ENCODE data around the gene CWF19L1. TPM values are rescaled to one million over a fixed set of nuclear protein-coding genes. Genes with fewer than 3 reads are reported as not detected.

The CWF19L1 gene
- total and polyA plus RNA-seq, 2 experiments from 2014 or later, result 15.8 to 34.4 TPM

GRCh38 chr10:100289641-100290040 is 22.2 kb upstream of the CWF19L1 start:
- H3K4me3 Mint-ChIP-seq, result no peak overlapping the region
- no peak overlapping the region for H3K4me2 ChIP-seq
- H3K27me3 Mint-ChIP-seq (ENCODE audit: insufficient read depth, low read depth, poor library complexity), result peaks cover 15% of the 10 kb centered on the region
- H3K36me3 ChIP-seq (ENCODE audit: insufficient read depth), result no peaks in the 10 kb centered on the region
- H3K4me1 Mint-ChIP-seq, result peaks cover 22% of the 10 kb centered on the region
- no peaks in the 10 kb centered on the region; the same call in 1 of the 2 replicates for H4K20me1 ChIP-seq (replicated peaks; ENCODE audit: insufficient read depth)
- no peak for ATAC-seq
- H3F3A ChIP-seq (replicated peaks; ENCODE audit: low read depth), result 0 out of 2 replicates have a peak, but pooled peaks cover 5% of the 10 kb centered on the region
- no peaks in the 10 kb centered on the region; the same call in 2 of the 3 replicates for H3K9me3 Mint-ChIP-seq
- H3K27me3 ChIP-seq (ENCODE audit: insufficient read depth), result no peaks in the 10 kb centered on the region
- no peak for DNase-seq (ENCODE audit: low spot score)
- H3K27ac Mint-ChIP-seq, result no peak overlapping the region
- no peaks in the 10 kb centered on the region for H3K9me2 ChIP-seq (ENCODE audit: insufficient read depth)
- peaks cover 18% of the 10 kb centered on the region for H3K4me1 ChIP-seq (ENCODE audit: insufficient read depth)
- peaks cover 14% of the 10 kb centered on the region for H3K79me2 ChIP-seq (replicated peaks; ENCODE audit: insufficient read depth)
- TF ChIP-seq NANOG (IDR thresholded peaks at IDR 0.05; ENCODE audit: borderline replicate concordance) (no peak), POLR2AphosphoS5 (IDR thresholded peaks at IDR 0.05; ENCODE audit: low read depth) (no peak), JUNB (IDR thresholded peaks at IDR 0.05; ENCODE audit: unreplicated experiment) (no peak), EZH2 (IDR thresholded peaks at IDR 0.05; ENCODE audit: low read depth, unreplicated experiment) (no peak), ZNF331 (CRISPR knock-in tag; IDR thresholded peaks at IDR 0.05; ENCODE audit: low read depth) (no peak), CREB1 (CRISPR knock-in tag; IDR thresholded peaks at IDR 0.05; ENCODE audit: low read depth) (no peak)
- TF ChIP-seq, protein P1, sequence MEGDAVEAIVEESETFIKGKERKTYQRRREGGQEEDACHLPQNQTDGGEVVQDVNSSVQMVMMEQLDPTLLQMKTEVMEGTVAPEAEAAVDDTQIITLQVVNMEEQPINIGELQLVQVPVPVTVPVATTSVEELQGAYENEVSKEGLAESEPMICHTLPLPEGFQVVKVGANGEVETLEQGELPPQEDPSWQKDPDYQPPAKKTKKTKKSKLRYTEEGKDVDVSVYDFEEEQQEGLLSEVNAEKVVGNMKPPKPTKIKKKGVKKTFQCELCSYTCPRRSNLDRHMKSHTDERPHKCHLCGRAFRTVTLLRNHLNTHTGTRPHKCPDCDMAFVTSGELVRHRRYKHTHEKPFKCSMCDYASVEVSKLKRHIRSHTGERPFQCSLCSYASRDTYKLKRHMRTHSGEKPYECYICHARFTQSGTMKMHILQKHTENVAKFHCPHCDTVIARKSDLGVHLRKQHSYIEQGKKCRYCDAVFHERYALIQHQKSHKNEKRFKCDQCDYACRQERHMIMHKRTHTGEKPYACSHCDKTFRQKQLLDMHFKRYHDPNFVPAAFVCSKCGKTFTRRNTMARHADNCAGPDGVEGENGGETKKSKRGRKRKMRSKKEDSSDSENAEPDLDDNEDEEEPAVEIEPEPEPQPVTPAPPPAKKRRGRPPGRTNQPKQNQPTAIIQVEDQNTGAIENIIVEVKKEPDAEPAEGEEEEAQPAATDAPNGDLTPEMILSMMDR (conservative IDR thresholded peaks at IDR 0.05; ENCODE audit: low read depth in 2 of 2), result no peak
- TF ChIP-seq, protein P2, sequence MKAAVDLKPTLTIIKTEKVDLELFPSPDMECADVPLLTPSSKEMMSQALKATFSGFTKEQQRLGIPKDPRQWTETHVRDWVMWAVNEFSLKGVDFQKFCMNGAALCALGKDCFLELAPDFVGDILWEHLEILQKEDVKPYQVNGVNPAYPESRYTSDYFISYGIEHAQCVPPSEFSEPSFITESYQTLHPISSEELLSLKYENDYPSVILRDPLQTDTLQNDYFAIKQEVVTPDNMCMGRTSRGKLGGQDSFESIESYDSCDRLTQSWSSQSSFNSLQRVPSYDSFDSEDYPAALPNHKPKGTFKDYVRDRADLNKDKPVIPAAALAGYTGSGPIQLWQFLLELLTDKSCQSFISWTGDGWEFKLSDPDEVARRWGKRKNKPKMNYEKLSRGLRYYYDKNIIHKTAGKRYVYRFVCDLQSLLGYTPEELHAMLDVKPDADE (IDR thresholded peaks at IDR 0.05), result no peak
- TF ChIP-seq, protein P3, sequence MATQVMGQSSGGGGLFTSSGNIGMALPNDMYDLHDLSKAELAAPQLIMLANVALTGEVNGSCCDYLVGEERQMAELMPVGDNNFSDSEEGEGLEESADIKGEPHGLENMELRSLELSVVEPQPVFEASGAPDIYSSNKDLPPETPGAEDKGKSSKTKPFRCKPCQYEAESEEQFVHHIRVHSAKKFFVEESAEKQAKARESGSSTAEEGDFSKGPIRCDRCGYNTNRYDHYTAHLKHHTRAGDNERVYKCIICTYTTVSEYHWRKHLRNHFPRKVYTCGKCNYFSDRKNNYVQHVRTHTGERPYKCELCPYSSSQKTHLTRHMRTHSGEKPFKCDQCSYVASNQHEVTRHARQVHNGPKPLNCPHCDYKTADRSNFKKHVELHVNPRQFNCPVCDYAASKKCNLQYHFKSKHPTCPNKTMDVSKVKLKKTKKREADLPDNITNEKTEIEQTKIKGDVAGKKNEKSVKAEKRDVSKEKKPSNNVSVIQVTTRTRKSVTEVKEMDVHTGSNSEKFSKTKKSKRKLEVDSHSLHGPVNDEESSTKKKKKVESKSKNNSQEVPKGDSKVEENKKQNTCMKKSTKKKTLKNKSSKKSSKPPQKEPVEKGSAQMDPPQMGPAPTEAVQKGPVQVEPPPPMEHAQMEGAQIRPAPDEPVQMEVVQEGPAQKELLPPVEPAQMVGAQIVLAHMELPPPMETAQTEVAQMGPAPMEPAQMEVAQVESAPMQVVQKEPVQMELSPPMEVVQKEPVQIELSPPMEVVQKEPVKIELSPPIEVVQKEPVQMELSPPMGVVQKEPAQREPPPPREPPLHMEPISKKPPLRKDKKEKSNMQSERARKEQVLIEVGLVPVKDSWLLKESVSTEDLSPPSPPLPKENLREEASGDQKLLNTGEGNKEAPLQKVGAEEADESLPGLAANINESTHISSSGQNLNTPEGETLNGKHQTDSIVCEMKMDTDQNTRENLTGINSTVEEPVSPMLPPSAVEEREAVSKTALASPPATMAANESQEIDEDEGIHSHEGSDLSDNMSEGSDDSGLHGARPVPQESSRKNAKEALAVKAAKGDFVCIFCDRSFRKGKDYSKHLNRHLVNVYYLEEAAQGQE (IDR thresholded peaks at IDR 0.05; ENCODE audit: unreplicated experiment), result no peak
- TF ChIP-seq, protein P4, sequence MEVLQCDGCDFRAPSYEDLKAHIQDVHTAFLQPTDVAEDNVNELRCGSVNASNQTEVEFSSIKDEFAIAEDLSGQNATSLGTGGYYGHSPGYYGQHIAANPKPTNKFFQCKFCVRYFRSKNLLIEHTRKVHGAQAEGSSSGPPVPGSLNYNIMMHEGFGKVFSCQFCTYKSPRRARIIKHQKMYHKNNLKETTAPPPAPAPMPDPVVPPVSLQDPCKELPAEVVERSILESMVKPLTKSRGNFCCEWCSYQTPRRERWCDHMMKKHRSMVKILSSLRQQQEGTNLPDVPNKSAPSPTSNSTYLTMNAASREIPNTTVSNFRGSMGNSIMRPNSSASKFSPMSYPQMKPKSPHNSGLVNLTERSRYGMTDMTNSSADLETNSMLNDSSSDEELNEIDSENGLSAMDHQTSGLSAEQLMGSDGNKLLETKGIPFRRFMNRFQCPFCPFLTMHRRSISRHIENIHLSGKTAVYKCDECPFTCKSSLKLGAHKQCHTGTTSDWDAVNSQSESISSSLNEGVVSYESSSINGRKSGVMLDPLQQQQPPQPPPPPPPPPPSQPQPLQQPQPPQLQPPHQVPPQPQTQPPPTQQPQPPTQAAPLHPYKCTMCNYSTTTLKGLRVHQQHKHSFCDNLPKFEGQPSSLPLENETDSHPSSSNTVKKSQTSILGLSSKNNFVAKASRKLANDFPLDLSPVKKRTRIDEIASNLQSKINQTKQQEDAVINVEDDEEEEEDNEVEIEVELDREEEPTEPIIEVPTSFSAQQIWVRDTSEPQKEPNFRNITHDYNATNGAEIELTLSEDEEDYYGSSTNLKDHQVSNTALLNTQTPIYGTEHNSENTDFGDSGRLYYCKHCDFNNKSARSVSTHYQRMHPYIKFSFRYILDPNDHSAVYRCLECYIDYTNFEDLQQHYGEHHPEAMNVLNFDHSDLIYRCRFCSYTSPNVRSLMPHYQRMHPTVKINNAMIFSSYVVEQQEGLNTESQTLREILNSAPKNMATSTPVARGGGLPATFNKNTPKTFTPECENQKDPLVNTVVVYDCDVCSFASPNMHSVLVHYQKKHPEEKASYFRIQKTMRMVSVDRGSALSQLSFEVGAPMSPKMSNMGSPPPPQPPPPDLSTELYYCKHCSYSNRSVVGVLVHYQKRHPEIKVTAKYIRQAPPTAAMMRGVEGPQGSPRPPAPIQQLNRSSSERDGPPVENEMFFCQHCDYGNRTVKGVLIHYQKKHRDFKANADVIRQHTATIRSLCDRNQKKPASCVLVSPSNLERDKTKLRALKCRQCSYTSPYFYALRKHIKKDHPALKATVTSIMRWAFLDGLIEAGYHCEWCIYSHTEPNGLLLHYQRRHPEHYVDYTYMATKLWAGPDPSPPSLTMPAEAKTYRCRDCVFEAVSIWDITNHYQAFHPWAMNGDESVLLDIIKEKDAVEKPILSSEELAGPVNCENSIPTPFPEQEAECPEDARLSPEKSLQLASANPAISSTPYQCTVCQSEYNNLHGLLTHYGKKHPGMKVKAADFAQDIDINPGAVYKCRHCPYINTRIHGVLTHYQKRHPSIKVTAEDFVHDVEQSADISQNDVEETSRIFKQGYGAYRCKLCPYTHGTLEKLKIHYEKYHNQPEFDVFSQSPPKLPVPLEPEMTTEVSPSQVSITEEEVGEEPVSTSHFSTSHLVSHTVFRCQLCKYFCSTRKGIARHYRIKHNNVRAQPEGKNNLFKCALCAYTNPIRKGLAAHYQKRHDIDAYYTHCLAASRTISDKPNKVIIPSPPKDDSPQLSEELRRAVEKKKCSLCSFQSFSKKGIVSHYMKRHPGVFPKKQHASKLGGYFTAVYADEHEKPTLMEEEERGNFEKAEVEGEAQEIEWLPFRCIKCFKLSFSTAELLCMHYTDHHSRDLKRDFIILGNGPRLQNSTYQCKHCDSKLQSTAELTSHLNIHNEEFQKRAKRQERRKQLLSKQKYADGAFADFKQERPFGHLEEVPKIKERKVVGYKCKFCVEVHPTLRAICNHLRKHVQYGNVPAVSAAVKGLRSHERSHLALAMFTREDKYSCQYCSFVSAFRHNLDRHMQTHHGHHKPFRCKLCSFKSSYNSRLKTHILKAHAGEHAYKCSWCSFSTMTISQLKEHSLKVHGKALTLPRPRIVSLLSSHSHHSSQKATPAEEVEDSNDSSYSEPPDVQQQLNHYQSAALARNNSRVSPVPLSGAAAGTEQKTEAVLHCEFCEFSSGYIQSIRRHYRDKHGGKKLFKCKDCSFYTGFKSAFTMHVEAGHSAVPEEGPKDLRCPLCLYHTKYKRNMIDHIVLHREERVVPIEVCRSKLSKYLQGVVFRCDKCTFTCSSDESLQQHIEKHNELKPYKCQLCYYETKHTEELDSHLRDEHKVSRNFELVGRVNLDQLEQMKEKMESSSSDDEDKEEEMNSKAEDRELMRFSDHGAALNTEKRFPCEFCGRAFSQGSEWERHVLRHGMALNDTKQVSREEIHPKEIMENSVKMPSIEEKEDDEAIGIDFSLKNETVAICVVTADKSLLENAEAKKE (CRISPR knock-in tag; IDR thresholded peaks at IDR 0.05), result no peak
- H3K36me3 Mint-ChIP-seq (ENCODE audit: low read depth), result peaks cover 7% of the 10 kb centered on the region; the same call in 2 of the 3 replicates
- no peak overlapping the region for H3K4me3 ChIP-seq
- no peak overlapping the region for H2AFZ ChIP-seq
- no peak overlapping the region for H3K27ac ChIP-seq (ENCODE audit: low read depth)
